Liver (tissue), 3 donors: ENCODE measurements around the gene KLHDC2.

Experiments used
- GABPA ChIP-seq, 2 donors: IDR thresholded peaks in 1 of 2; conservative IDR thresholded peaks in 1 of 2; 2 replicates each; pipeline ENCODE4 v1.6.1; 2016; ENCODE audit warnings: antibody characterized with exemption in 2 of 2, mild to moderate bottlenecking in 1 of 2, moderate library complexity in 1 of 2
- NR2F2 ChIP-seq: IDR thresholded peaks from 2 replicates; pipeline ENCODE4 v1.6.1; 2016; ENCODE audit warnings: antibody characterized with exemption
- RXRA ChIP-seq, 2 donors: IDR thresholded peaks; 2 replicates each; pipeline ENCODE4 v1.6.1; 2017 to 2018; ENCODE audit warnings: antibody characterized with exemption in 2 of 2, mild to moderate bottlenecking in 1 of 2
- SP1 ChIP-seq: IDR thresholded peaks from 2 replicates; pipeline ENCODE4 v1.6.1; 2018; ENCODE audit warnings: antibody characterized with exemption, mild to moderate bottlenecking
- TF ChIP-seq, protein P1 (sequence below): fragments of 150-350 bp; IDR thresholded peaks from 2 replicates; pipeline ENCODE4 v1.5.1; 2017; ENCODE audit warnings: improper control_type of control experiment, low read depth, low read length; ENCODE audit not compliant: missing input control
- TF ChIP-seq, protein P2 (sequence below): IDR thresholded peaks from 2 replicates; pipeline ENCODE4 v1.6.1; 2016; ENCODE audit warnings: antibody characterized with exemption, mild to moderate bottlenecking
- donor health status: healthy.
- donor health status: healthy.

DNA sequence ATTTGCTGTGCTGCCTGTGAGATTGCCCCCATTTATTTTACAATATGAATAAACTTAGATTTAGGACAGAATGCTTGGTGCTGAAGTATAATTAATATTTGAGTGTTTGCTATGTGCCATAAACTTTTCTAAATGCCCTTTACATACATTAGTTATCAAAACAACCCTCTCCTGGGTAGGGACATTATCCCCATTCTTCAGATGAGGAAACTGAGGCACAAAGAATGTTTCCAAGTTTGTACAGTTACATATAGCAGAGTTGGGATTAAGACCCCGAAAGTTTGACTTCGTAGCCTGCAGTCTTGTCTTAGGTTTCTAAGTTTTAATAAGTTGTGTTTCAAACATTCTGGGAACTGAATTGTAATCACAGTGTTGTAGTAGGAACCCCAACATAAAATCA is 18.4 kb downstream of the KLHDC2 start:
- TF ChIP-seq, protein P1, sequence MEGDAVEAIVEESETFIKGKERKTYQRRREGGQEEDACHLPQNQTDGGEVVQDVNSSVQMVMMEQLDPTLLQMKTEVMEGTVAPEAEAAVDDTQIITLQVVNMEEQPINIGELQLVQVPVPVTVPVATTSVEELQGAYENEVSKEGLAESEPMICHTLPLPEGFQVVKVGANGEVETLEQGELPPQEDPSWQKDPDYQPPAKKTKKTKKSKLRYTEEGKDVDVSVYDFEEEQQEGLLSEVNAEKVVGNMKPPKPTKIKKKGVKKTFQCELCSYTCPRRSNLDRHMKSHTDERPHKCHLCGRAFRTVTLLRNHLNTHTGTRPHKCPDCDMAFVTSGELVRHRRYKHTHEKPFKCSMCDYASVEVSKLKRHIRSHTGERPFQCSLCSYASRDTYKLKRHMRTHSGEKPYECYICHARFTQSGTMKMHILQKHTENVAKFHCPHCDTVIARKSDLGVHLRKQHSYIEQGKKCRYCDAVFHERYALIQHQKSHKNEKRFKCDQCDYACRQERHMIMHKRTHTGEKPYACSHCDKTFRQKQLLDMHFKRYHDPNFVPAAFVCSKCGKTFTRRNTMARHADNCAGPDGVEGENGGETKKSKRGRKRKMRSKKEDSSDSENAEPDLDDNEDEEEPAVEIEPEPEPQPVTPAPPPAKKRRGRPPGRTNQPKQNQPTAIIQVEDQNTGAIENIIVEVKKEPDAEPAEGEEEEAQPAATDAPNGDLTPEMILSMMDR: no peak
- TF ChIP-seq GABPA (IDR thresholded peaks at IDR 0.05 in 1 of 2, conservative IDR thresholded peaks at IDR 0.05 in 1 of 2) (no peak), RXRA (IDR thresholded peaks at IDR 0.05) (no peak), SP1 (no peak), NR2F2 (no peak)
- TF ChIP-seq, protein P2, sequence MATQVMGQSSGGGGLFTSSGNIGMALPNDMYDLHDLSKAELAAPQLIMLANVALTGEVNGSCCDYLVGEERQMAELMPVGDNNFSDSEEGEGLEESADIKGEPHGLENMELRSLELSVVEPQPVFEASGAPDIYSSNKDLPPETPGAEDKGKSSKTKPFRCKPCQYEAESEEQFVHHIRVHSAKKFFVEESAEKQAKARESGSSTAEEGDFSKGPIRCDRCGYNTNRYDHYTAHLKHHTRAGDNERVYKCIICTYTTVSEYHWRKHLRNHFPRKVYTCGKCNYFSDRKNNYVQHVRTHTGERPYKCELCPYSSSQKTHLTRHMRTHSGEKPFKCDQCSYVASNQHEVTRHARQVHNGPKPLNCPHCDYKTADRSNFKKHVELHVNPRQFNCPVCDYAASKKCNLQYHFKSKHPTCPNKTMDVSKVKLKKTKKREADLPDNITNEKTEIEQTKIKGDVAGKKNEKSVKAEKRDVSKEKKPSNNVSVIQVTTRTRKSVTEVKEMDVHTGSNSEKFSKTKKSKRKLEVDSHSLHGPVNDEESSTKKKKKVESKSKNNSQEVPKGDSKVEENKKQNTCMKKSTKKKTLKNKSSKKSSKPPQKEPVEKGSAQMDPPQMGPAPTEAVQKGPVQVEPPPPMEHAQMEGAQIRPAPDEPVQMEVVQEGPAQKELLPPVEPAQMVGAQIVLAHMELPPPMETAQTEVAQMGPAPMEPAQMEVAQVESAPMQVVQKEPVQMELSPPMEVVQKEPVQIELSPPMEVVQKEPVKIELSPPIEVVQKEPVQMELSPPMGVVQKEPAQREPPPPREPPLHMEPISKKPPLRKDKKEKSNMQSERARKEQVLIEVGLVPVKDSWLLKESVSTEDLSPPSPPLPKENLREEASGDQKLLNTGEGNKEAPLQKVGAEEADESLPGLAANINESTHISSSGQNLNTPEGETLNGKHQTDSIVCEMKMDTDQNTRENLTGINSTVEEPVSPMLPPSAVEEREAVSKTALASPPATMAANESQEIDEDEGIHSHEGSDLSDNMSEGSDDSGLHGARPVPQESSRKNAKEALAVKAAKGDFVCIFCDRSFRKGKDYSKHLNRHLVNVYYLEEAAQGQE: no peak
